Inflammatory macrophage (primary cell): ENCODE data around the gene ANO4.

Experiments
- DNase-seq, 2 donors: peaks; one replicate each; pipeline ENCODE4 v3.0.0-alpha.2; 2020 to 2022

Gene ANO4

GRCh38 chr12:100820314-100820713 is 25.7 kb downstream of the ANO4 start:
- no peak for DNase-seq

GRCh38 chr12:100823963-100824362 is 29.4 kb downstream of the ANO4 start:
- no peak for DNase-seq

- no peak for DNase-seq
Measured at GRCh38 chr12:100824476-100824875, 29.9 kb downstream of the ANO4 start.

GRCh38 chr12:100826323-100826722 is 31.7 kb downstream of the ANO4 start:
- DNase-seq = peak in 1 of 2 donors; percentile 19

GRCh38 chr12:100827901-100828520 is 33.4 kb downstream of the ANO4 start:
- DNase-seq = peak in 1 of 2 donors; percentile 10

- no peak for DNase-seq
Measured at GRCh38 chr12:100830003-100830795, 35.6 kb downstream of the ANO4 start.

GRCh38 chr12:100833282-100833681 is 38.7 kb downstream of the ANO4 start:
- DNase-seq = no peak

GRCh38 chr12:100840748-100841147 is 46.2 kb downstream of the ANO4 start:
- DNase-seq = no peak

GRCh38 chr12:100842156-100842555 is 47.6 kb downstream of the ANO4 start:
- DNase-seq = no peak

GRCh38 chr12:100843061-100843460 is 48.5 kb downstream of the ANO4 start:
- no peak for DNase-seq

- no peak for DNase-seq
Measured at GRCh38 chr12:100845095-100845494, 50.5 kb downstream of the ANO4 start.

GRCh38 chr12:100851637-100852036 is 57.1 kb downstream of the ANO4 start:
- DNase-seq = no peak

- no peak for DNase-seq
Measured at GRCh38 chr12:100857418-100857817, 62.8 kb downstream of the ANO4 start.

GRCh38 chr12:100857971-100858370 is 63.4 kb downstream of the ANO4 start:
- no peak for DNase-seq

GRCh38 chr12:100858656-100859055 is 64.1 kb downstream of the ANO4 start:
- DNase-seq = peak; percentile 20 to 56

GRCh38 chr12:100859063-100859627 is 64.6 kb downstream of the ANO4 start:
- DNase-seq = no peak

GRCh38 chr12:100860611-100861010 is 66.0 kb downstream of the ANO4 start:
- DNase-seq = no peak

GRCh38 chr12:100862676-100863075 is 68.1 kb downstream of the ANO4 start:
- no peak for DNase-seq

- DNase-seq = no peak
Measured at GRCh38 chr12:100864366-100864765, 69.8 kb downstream of the ANO4 start.

GRCh38 chr12:100867639-100868393 is 73.2 kb downstream of the ANO4 start:
- no peak for DNase-seq

- no peak for DNase-seq
Measured at GRCh38 chr12:100868487-100868886, 73.9 kb downstream of the ANO4 start.

GRCh38 chr12:100871195-100871734 is 76.7 kb downstream of the ANO4 start:
- no peak for DNase-seq

- no peak for DNase-seq
Measured at GRCh38 chr12:100875156-100875555, 80.6 kb downstream of the ANO4 start.
